Measurements from ENCODE around the gene TRAF6. TPM values are rescaled to one million over a fixed set of nuclear protein-coding genes. Genes with fewer than 3 reads are reported as not detected.

Gene TRAF6
- total RNA-seq, 4 donors from 2014 or later, result 7.8 to 12.2 (median 7.9) TPM

GRCh38 chr11:36465449-36466163 lies 44.5 kb downstream of the TRAF6 start:
- no peak for TF ChIP-seq POLR2A (IDR thresholded peaks at IDR 0.05)
- 72 to 78% methylated on average over 4 of the region's 4 CpGs for WGBS, 2 donors
- H3K36me3 ChIP-seq, result peaks cover 0 to 13% (median 0%) of the 10 kb centered on the region in 3 donors
- H3K9me3 ChIP-seq, result no peaks in the 10 kb centered on the region
- no peaks in the 10 kb centered on the region for H3K27me3 ChIP-seq
- no peak overlapping the region for H3K4me3 ChIP-seq
- peak overlapping the region in 2 of 4 donors; percentile 9 to 11 for H3K27ac ChIP-seq
- H3K4me1 ChIP-seq, result peaks cover 5 to 45% (median 7%) of the 10 kb centered on the region in 3 donors
- intact Hi-C loops (cut with DNase I), result no loop called here
- DNase-seq, result no peak

GRCh38 chr11:36464720-36465119 lies 45.4 kb downstream of the TRAF6 start:
- Histone ChIP-seq H3K36me3 (peaks cover 0 to 13% (median 0%) of the 10 kb centered on the region in 3 donors), H3K4me3 (no peak overlapping the region), H3K27me3 (no peaks in the 10 kb centered on the region), H3K27ac (no peak overlapping the region), H3K4me1 (peaks cover 5 to 37% (median 7%) of the 10 kb centered on the region in 3 donors), H3K9me3 (no peaks in the 10 kb centered on the region)
- intact Hi-C loops (cut with DNase I), result no loop called here
- TF ChIP-seq CTCF (IDR thresholded peaks at IDR 0.05) (no peak), POLR2A (IDR thresholded peaks at IDR 0.05) (no peak)
- WGBS, 2 donors, result 80 to 93% methylated on average over 3 of the region's 3 CpGs
- no peak for DNase-seq

- Histone ChIP-seq H3K9me3 (no peaks in the 10 kb centered on the region), H3K27me3 (no peaks in the 10 kb centered on the region), H3K4me3 (no peak overlapping the region), H3K36me3 (peaks cover 0 to 13% (median 0%) of the 10 kb centered on the region in 3 donors), H3K4me1 (peaks cover 5 to 37% (median 7%) of the 10 kb centered on the region in 3 donors), H3K27ac (no peak overlapping the region)
- 70 to 87% methylated on average over 3 of the region's 3 CpGs for WGBS, 2 donors
- TF ChIP-seq POLR2A (IDR thresholded peaks at IDR 0.05), result no peak
- TF ChIP-seq CTCF (IDR thresholded peaks at IDR 0.05), result no peak
- intact Hi-C loops (cut with DNase I), result no loop called here
- DNase-seq, result no peak
Observed at GRCh38 chr11:36463781-36464180, 46.3 kb downstream of the TRAF6 start.

- Histone ChIP-seq H3K36me3 (peaks cover 0 to 13% (median 0%) of the 10 kb centered on the region in 3 donors), H3K4me1 (peaks cover 5 to 26% (median 5%) of the 10 kb centered on the region in 3 donors), H3K27me3 (no peaks in the 10 kb centered on the region), H3K9me3 (no peaks in the 10 kb centered on the region), H3K27ac (no peak overlapping the region), H3K4me3 (no peak overlapping the region)
- no peak for TF ChIP-seq POLR2A (IDR thresholded peaks at IDR 0.05)
- TF ChIP-seq CTCF (IDR thresholded peaks at IDR 0.05), result no peak
- no peak for DNase-seq
- WGBS, 2 donors, result 96 to 100% methylated on average over 5 to 7 of the region's 15 CpGs
- intact Hi-C loops (cut with DNase I), result no loop called here
Observed at GRCh38 chr11:36462321-36462720, 47.8 kb downstream of the TRAF6 start.

GRCh38 chr11:36460220-36460619 lies 49.9 kb downstream of the TRAF6 start:
- Histone ChIP-seq H3K4me3 (no peak overlapping the region), H3K27ac (no peak overlapping the region), H3K27me3 (no peaks in the 10 kb centered on the region), H3K4me1 (peaks cover 0 to 22% (median 0%) of the 10 kb centered on the region in 3 donors), H3K9me3 (no peaks in the 10 kb centered on the region), H3K36me3 (peaks cover 0 to 13% (median 0%) of the 10 kb centered on the region in 3 donors)
- no peak for DNase-seq
- no peak for TF ChIP-seq POLR2A (IDR thresholded peaks at IDR 0.05)
- TF ChIP-seq CTCF (IDR thresholded peaks at IDR 0.05), result no peak
- WGBS, 2 donors, result 87 to 89% methylated on average over 10 of the region's 10 CpGs
- intact Hi-C loops (cut with DNase I), result no loop called here
